ENCODE results near the gene NCAPD2.

Gene NCAPD2

GRCh38 chr12:6507102-6507998, 13.4 kb downstream of the NCAPD2 start:
- Histone ChIP-seq H3K9me3 (ENCODE audit: control insufficient read depth, insufficient read depth, low read length) (no peaks in the 10 kb centered on the region), H3K36me3 (ENCODE audit: control insufficient read depth, insufficient read depth, low read length) (peaks cover 10% of the 10 kb centered on the region; the same call in 1 of the 2 replicates), H3K4me1 (ENCODE audit: control insufficient read depth, insufficient read depth, low read length) (no peaks in the 10 kb centered on the region), H3K27me3 (ENCODE audit: control insufficient read depth, insufficient read depth, low read length) (no peaks in the 10 kb centered on the region), H3K27ac (ENCODE audit: low read length) (no peak overlapping the region), H3K4me3 (ENCODE audit: low read length) (no peak overlapping the region)
- WGBS (ENCODE audit: insufficient coverage, insufficient read length): no CpG with 5 or more reads among the region's 12 CpGs
- DNase-seq (ENCODE audit: low read depth, low spot score): no peak

DNA sequence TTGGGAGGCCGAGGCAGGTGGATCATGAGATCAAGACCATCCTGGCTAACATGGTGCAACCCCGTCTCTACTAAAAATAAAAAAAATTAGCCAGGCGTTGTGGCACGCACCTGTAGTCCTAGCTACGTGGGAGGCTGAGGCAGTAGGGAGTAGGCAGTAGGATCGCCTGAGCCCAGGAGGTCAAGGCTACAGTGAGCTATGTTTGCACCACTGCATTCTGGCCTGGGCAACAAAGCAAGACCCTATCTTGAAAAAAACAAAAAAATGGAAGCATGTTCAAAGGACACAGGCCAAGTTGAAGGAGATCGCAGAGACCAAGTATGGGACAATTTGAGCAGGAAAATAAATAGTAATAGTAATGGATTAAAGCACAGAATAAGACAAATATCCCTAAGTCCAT, 14.2 kb downstream of the NCAPD2 start:
- Histone ChIP-seq H3K4me3 (ENCODE audit: low read length) (no peak overlapping the region), H3K9me3 (ENCODE audit: control insufficient read depth, insufficient read depth, low read length) (no peaks in the 10 kb centered on the region), H3K27ac (ENCODE audit: low read length) (no peak overlapping the region), H3K36me3 (ENCODE audit: control insufficient read depth, insufficient read depth, low read length) (peaks cover 15% of the 10 kb centered on the region; the same call in 1 of the 2 replicates), H3K4me1 (ENCODE audit: control insufficient read depth, insufficient read depth, low read length) (no peaks in the 10 kb centered on the region), H3K27me3 (ENCODE audit: control insufficient read depth, insufficient read depth, low read length) (no peaks in the 10 kb centered on the region)
- no peak for DNase-seq (ENCODE audit: low read depth, low spot score)
- no CpG with 5 or more reads among the region's 7 CpGs for WGBS (ENCODE audit: insufficient coverage, insufficient read length)

DNA sequence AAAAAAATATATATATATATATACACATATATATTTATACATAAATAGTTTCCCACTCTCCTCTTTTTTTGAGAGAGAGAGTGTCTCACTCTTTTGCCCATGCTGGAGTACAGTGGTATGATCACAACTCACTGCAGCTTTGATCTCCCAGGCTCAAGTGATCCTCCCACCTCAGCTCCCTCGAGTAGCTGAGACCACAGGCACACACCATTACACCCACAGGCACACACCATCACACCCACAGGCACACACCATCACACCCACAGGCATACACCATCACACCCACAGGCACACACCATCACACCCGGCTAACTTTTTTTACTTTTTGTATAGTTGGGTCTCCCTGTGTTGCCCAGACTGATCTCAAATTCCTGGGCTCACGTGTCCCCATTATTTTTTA, 26.3 kb downstream of the NCAPD2 start:
- Histone ChIP-seq H3K4me1 (ENCODE audit: control insufficient read depth, insufficient read depth, low read length) (no peaks in the 10 kb centered on the region), H3K27me3 (ENCODE audit: control insufficient read depth, insufficient read depth, low read length) (no peaks in the 10 kb centered on the region), H3K9me3 (ENCODE audit: control insufficient read depth, insufficient read depth, low read length) (no peaks in the 10 kb centered on the region), H3K27ac (ENCODE audit: low read length) (no peak overlapping the region), H3K4me3 (ENCODE audit: low read length) (no peak overlapping the region), H3K36me3 (ENCODE audit: control insufficient read depth, insufficient read depth, low read length) (peaks cover 57% of the 10 kb centered on the region)
- no CpG with 5 or more reads among the region's 3 CpGs for WGBS (ENCODE audit: insufficient coverage, insufficient read length)
- DNase-seq (ENCODE audit: low read depth, low spot score): no peak

DNA sequence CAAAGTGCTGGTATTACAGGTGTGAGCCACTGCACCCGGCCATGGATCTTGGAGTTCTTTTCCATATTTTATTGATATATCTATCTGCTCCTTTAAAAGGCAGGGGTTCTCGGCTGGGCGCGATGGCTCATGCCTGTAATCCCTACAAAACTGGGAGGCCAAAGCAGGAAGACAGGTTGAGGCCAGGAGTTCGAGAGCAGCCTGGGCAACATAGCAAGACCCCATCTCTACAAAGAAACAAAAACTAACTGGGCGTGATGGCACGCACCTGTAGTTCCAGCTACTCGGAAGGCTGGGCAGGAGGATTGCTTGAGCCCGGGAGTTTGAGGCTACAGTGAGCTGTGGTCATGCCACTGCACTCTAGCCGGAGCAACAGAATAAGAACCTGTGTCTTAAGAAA, 28.3 kb downstream of the NCAPD2 start:
- WGBS (ENCODE audit: insufficient coverage, insufficient read length): no CpG with 5 or more reads among the region's 10 CpGs
- Histone ChIP-seq H3K9me3 (ENCODE audit: control insufficient read depth, insufficient read depth, low read length) (no peaks in the 10 kb centered on the region), H3K4me3 (ENCODE audit: low read length) (no peak overlapping the region), H3K4me1 (ENCODE audit: control insufficient read depth, insufficient read depth, low read length) (no peaks in the 10 kb centered on the region), H3K36me3 (ENCODE audit: control insufficient read depth, insufficient read depth, low read length) (peaks cover 57% of the 10 kb centered on the region), H3K27me3 (ENCODE audit: control insufficient read depth, insufficient read depth, low read length) (no peaks in the 10 kb centered on the region), H3K27ac (ENCODE audit: low read length) (no peak overlapping the region)
- DNase-seq (ENCODE audit: low read depth, low spot score): no peak

GRCh38 chr12:6523708-6524107, 29.8 kb downstream of the NCAPD2 start:
- no peaks in the 10 kb centered on the region for H3K4me1 ChIP-seq (ENCODE audit: control insufficient read depth, insufficient read depth, low read length)
- no peak overlapping the region for H3K4me3 ChIP-seq (ENCODE audit: low read length)
- H3K9me3 ChIP-seq (ENCODE audit: control insufficient read depth, insufficient read depth, low read length): no peaks in the 10 kb centered on the region
- DNase-seq (ENCODE audit: low read depth, low spot score): no peak
- H3K36me3 ChIP-seq (ENCODE audit: control insufficient read depth, insufficient read depth, low read length): peaks cover 65% of the 10 kb centered on the region
- H3K27ac ChIP-seq (ENCODE audit: low read length): no peak overlapping the region
- H3K27me3 ChIP-seq (ENCODE audit: control insufficient read depth, insufficient read depth, low read length): no peaks in the 10 kb centered on the region
- no CpG with 5 or more reads among the region's 3 CpGs for WGBS (ENCODE audit: insufficient coverage, insufficient read length)

DNA sequence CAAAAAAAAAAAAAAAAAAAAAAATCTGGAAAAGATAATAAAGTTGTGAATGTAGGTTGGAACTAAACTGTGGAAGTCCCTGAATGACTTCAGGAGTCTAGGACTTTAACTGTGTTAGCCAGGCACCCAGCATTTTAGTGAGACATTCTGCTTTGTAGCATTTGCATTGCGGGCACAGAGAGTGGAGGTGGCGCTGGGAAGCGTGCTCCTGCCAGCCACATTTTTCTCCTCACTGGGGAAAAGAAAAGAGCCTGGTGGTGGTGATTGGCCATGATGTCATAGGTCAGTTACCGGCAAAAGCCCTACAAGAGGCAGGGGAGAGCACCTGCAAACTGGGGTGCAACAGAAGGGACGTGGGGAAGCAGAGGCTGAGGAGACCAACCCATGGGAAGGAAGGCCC, 30.7 kb downstream of the NCAPD2 start:
- peaks cover 71% of the 10 kb centered on the region for H3K36me3 ChIP-seq (ENCODE audit: control insufficient read depth, insufficient read depth, low read length)
- WGBS (ENCODE audit: insufficient coverage, insufficient read length): no CpG with 5 or more reads among the region's 5 CpGs
- no peak overlapping the region for H3K4me3 ChIP-seq (ENCODE audit: low read length)
- H3K4me1 ChIP-seq (ENCODE audit: control insufficient read depth, insufficient read depth, low read length): no peaks in the 10 kb centered on the region
- H3K9me3 ChIP-seq (ENCODE audit: control insufficient read depth, insufficient read depth, low read length): no peaks in the 10 kb centered on the region
- no peak overlapping the region for H3K27ac ChIP-seq (ENCODE audit: low read length)
- H3K27me3 ChIP-seq (ENCODE audit: control insufficient read depth, insufficient read depth, low read length): no peaks in the 10 kb centered on the region
- no peak for DNase-seq (ENCODE audit: low read depth, low spot score)

GRCh38 chr12:6526201-6526600, 32.3 kb downstream of the NCAPD2 start:
- DNase-seq (ENCODE audit: low read depth, low spot score): no peak
- Histone ChIP-seq H3K27ac (ENCODE audit: low read length) (no peak overlapping the region), H3K27me3 (ENCODE audit: control insufficient read depth, insufficient read depth, low read length) (no peaks in the 10 kb centered on the region), H3K4me3 (ENCODE audit: low read length) (no peak overlapping the region), H3K9me3 (ENCODE audit: control insufficient read depth, insufficient read depth, low read length) (no peaks in the 10 kb centered on the region), H3K36me3 (ENCODE audit: control insufficient read depth, insufficient read depth, low read length) (peaks cover 70% of the 10 kb centered on the region), H3K4me1 (ENCODE audit: control insufficient read depth, insufficient read depth, low read length) (no peaks in the 10 kb centered on the region)
- no CpG with 5 or more reads among the region's 7 CpGs for WGBS (ENCODE audit: insufficient coverage, insufficient read length)

DNA sequence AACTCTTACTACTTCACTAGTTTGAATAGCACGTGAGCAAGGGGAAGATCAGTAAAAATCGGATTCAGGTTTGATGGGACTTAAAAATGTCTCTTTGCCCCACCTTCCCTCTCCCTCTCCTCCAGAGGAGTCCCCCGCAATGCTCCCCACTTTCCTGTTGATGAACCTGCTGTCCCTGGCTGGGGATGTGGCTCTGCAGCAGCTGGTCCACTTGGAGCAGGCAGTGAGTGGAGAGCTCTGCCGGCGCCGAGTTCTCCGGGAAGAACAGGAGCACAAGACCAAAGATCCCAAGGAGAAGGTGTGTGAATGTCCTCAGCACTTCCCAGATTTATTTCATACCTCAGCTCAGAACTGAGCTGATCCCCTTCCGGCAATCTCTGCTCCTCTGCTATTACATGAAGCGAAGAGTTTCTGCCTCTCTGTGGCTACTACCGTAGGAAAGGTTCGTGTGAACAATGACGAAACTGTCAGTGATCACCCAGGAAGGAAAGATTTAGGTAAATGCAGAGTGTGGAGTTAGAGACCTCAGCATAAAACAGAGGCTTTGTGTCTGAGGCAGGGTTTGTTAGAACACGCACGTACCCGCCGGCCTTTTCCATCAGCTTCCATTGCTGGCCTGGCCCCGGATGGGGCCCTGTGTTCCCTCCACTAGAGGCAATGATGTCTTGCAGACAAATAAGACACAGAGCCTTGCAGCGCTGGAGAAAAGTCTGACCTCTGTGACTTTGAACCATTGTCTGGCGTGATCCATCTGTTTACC, 33.0 kb downstream of the NCAPD2 start:
- no peaks in the 10 kb centered on the region for H3K4me1 ChIP-seq (ENCODE audit: control insufficient read depth, insufficient read depth, low read length)
- no peaks in the 10 kb centered on the region for H3K9me3 ChIP-seq (ENCODE audit: control insufficient read depth, insufficient read depth, low read length)
- no peak overlapping the region for H3K4me3 ChIP-seq (ENCODE audit: low read length)
- no CpG with 5 or more reads among the region's 19 CpGs for WGBS (ENCODE audit: insufficient coverage, insufficient read length)
- H3K27me3 ChIP-seq (ENCODE audit: control insufficient read depth, insufficient read depth, low read length): no peaks in the 10 kb centered on the region
- H3K27ac ChIP-seq (ENCODE audit: low read length): no peak overlapping the region
- peaks cover 64% of the 10 kb centered on the region for H3K36me3 ChIP-seq (ENCODE audit: control insufficient read depth, insufficient read depth, low read length)
- DNase-seq (ENCODE audit: low read depth, low spot score): no peak

DNA sequence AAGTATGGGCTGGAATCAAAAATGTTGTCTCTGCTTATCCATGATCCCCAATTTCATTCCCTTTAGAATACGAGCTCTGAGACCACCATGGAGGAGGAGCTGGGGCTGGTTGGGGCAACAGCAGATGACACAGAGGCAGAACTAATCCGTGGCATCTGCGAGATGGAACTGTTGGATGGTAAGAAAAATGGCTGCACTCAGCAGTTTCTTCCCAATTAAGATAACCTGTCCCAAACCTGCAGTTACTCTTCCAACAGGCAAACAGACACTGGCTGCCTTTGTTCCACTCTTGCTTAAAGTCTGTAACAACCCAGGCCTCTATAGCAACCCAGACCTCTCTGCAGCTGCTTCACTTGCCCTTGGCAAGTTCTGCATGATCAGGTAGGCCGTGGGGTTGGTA, 33.8 kb downstream of the NCAPD2 start:
- Histone ChIP-seq H3K27ac (ENCODE audit: low read length) (no peak overlapping the region), H3K4me3 (ENCODE audit: low read length) (no peak overlapping the region), H3K27me3 (ENCODE audit: control insufficient read depth, insufficient read depth, low read length) (no peaks in the 10 kb centered on the region), H3K36me3 (ENCODE audit: control insufficient read depth, insufficient read depth, low read length) (peaks cover 61% of the 10 kb centered on the region), H3K4me1 (ENCODE audit: control insufficient read depth, insufficient read depth, low read length) (peaks cover 4% of the 10 kb centered on the region), H3K9me3 (ENCODE audit: control insufficient read depth, insufficient read depth, low read length) (no peaks in the 10 kb centered on the region)
- DNase-seq (ENCODE audit: low read depth, low spot score): no peak
- no CpG with 5 or more reads among the region's 4 CpGs for WGBS (ENCODE audit: insufficient coverage, insufficient read length)

- H3K9me3 ChIP-seq (ENCODE audit: control insufficient read depth, insufficient read depth, low read length): no peaks in the 10 kb centered on the region
- WGBS (ENCODE audit: insufficient coverage, insufficient read length): no CpG with 5 or more reads among the region's 17 CpGs
- no peak overlapping the region for H3K4me3 ChIP-seq (ENCODE audit: low read length)
- DNase-seq (ENCODE audit: low read depth, low spot score): no peak
- H3K27me3 ChIP-seq (ENCODE audit: control insufficient read depth, insufficient read depth, low read length): no peaks in the 10 kb centered on the region
- no peak overlapping the region for H3K27ac ChIP-seq (ENCODE audit: low read length)
- H3K4me1 ChIP-seq (ENCODE audit: control insufficient read depth, insufficient read depth, low read length): peaks cover 4% of the 10 kb centered on the region
- peaks cover 56% of the 10 kb centered on the region for H3K36me3 ChIP-seq (ENCODE audit: control insufficient read depth, insufficient read depth, low read length)
Measured at GRCh38 chr12:6528539-6529235, 34.8 kb downstream of the NCAPD2 start.
